PC-3 (cell line): Measurements from ENCODE around the gene LSM5. TPM values are rescaled to one million over a fixed set of nuclear protein-coding genes. Genes with fewer than 3 reads are reported as not detected.
"Not testable (repeated sequence)": the region's sequence is repeated elsewhere in the genome, so short reads cannot be mapped to it uniquely, and the experiment has no call there.

ENCODE experiments used
- ATAC-seq: fragments of 200-7000 bp; cut with Tn5 transposase; 2 replicates; pipeline ENCODE4 v1.9.1; 2020; ENCODE audit warnings: mild to moderate bottlenecking, moderate library complexity
- BruUV-seq: library from RNA; stranded (reverse); fragments of 400-500 nt; replicated peaks from 2 replicates; lab custom pipeline; 2021; lab: Mats Ljungman, UMichigan
- CTCF ChIA-PET: fragments of 300-600 bp; sonication (Branson Sonifier 250); formaldehyde crosslinking; loops from one replicate; lab custom pipeline; 2022; ENCODE audit warnings: antibody characterized with exemption; lab: Charles Lee
- POLR2A ChIA-PET: fragments of 300-600 bp; sonication (Branson Sonifier 250); formaldehyde crosslinking; loops from one replicate; lab custom pipeline; 2022; ENCODE audit warnings: antibody characterized with exemption; ENCODE audit not compliant: unreplicated experiment; lab: Charles Lee
- DNase-seq: peaks from one replicate; pipeline ENCODE4 v3.0.0-alpha.2; 2015
- H2AFZ ChIP-seq: fragments of 300-600 bp; sonication (generic); 2 replicates; pipeline ENCODE4 v1.6.0; 2016; ENCODE audit warnings: antibody characterized with exemption, low read length
- H3F3A ChIP-seq: fragments of 300-600 bp; sonication (generic); one replicate; pipeline ENCODE4 v1.6.0; 2017; ENCODE audit warnings: antibody characterized with exemption, low read length, control low read depth, mild to moderate bottlenecking; ENCODE audit not compliant: unreplicated experiment
- H3K27ac ChIP-seq: fragments of 300-600 bp; sonication (generic); 2 replicates; pipeline ENCODE4 v1.5.1; 2016; ENCODE audit warnings: mild to moderate bottlenecking, low read length
- H3K27me3 ChIP-seq: fragments of 300-600 bp; sonication (generic); 2 replicates; pipeline ENCODE4 v1.6.1; 2016; ENCODE audit warnings: low read length, mixed read lengths
- H3K36me3 ChIP-seq: fragments of 300-600 bp; sonication (generic); 2 replicates; pipeline ENCODE4 v1.6.1; 2016; ENCODE audit warnings: low read depth, mixed run types, low read length, mixed read lengths
- H3K4me1 ChIP-seq: fragments of 300-600 bp; sonication (generic); 2 replicates; pipeline ENCODE4 v1.5.1; 2016; ENCODE audit warnings: low read length; ENCODE audit not compliant: insufficient read depth
- H3K4me2 ChIP-seq: fragments of 300-600 bp; sonication (generic); 2 replicates; pipeline ENCODE4 v1.6.0; 2016; ENCODE audit warnings: low read length
- H3K4me3 ChIP-seq: fragments of 300-600 bp; sonication (generic); 2 replicates; pipeline ENCODE4 v1.5.1; 2016; ENCODE audit warnings: mild to moderate bottlenecking, low read length, mixed read lengths
- H3K79me2 ChIP-seq: fragments of 300-600 bp; sonication (generic); 2 replicates; pipeline ENCODE4 v1.6.1; 2017; ENCODE audit warnings: low read length, mixed read lengths
- H3K9ac ChIP-seq: fragments of 300-600 bp; sonication (generic); 2 replicates; pipeline ENCODE4 v1.6.0; 2016; ENCODE audit warnings: mild to moderate bottlenecking, low read length
- H3K9me2 ChIP-seq: fragments of 300-600 bp; sonication (generic); replicated peaks from 2 replicates; pipeline ENCODE4 v1.6.1; 2016; ENCODE audit warnings: mixed run types, low read length, mixed read lengths
- H3K9me3 ChIP-seq: fragments of 300-600 bp; sonication (generic); 2 replicates; pipeline ENCODE4 v1.6.1; 2016; ENCODE audit warnings: low read length, mixed read lengths
- H4K20me1 ChIP-seq: fragments of 300-600 bp; sonication (generic); 2 replicates; pipeline ENCODE4 v1.6.1; 2016; ENCODE audit warnings: low read length, mixed read lengths
- EZH2 ChIP-seq: fragments of 300-600 bp; sonication (generic); IDR thresholded peaks from one replicate; pipeline ENCODE4 v1.6.1; 2017; ENCODE audit warnings: antibody characterized with exemption, mild to moderate bottlenecking, low read length; ENCODE audit not compliant: unreplicated experiment
- EZH2phosphoT487 ChIP-seq: fragments of 300-600 bp; sonication (generic); IDR thresholded peaks from 2 replicates; pipeline ENCODE4 v1.6.1; 2018; ENCODE audit warnings: mild to moderate bottlenecking, antibody characterized with exemption, low read length, borderline replicate concordance
- intact Hi-C: fragments of 100-400 bp; cut with micrococcal nuclease; formaldehyde crosslinking; loops from 2 replicates; pipeline ENCODE4 v1.9.0; 2023
- total RNA-seq: library from RNA; depleted of rRNA; stranded (reverse); fragments of >200 nt; gene quantifications from 2 replicates; pipeline ENCODE4 v1.2.3, GENCODE V29; 2014
- TF ChIP-seq, protein P1 (sequence below): fragments of 300-600 bp; sonication (generic); conservative IDR thresholded peaks from 2 replicates; pipeline ENCODE4 v1.5.1; 2017; ENCODE audit warnings: antibody characterized with exemption, low read depth, mild to moderate bottlenecking, low read length

The LSM5 gene
- total RNA-seq, 1 experiment from 2014 or later: 24.8 TPM

DNA sequence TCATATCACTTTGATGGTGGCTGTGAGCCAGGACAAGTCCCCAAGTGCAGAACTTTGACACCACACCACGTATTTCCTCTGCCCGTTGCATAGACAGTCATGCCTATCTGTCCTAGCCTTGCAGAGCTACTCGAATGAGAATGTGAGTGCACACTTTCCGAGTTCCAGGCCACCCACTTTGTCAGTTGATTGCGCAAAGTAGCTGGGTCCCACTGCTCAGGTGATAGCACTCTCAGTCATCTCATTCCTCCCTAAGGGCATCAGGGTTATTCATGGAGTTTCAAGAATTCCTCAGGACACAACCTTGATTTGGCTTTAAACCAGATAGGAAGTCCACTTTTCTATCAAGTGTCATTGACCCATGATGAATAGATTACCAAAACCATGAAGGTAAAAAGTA, 19.3 kb downstream of the LSM5 start:
- no peak overlapping the region for H3K27ac ChIP-seq
- POLR2A ChIA-PET: no interaction called here

DNA sequence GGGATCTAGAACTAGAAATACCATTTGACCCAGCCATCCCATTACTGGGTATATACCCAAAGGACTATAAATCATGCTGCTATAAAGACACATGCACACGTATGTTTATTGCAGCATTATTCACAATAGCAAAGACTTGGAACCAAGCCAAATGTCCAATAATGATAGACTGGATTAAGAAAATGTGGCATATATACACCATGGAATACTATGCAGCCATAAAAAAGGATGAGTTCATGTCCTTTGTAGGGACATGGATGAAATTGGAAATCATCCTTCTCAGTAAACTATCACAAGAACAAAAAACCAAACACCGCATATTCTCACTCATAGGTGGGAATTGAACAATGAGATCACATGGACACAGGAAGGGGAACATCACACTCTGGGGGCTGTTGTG, 20.2 kb downstream of the LSM5 start:
- H3K79me2 ChIP-seq, H3F3A ChIP-seq, H3K27me3 ChIP-seq, H3K9me3 ChIP-seq, H3K27ac ChIP-seq, H3K36me3 ChIP-seq, H3K9ac ChIP-seq, H3K4me1 ChIP-seq, H3K4me2 ChIP-seq, H2AFZ ChIP-seq, BruUV-seq, H3K9me2 ChIP-seq, POLR2A ChIA-PET, H4K20me1 ChIP-seq, CTCF ChIA-PET, DNase-seq, intact Hi-C loops, ATAC-seq, H3K4me3 ChIP-seq: not testable (repeated sequence)

More for the DNA sequence above, 19.3 kb downstream of the LSM5 start:
- CTCF ChIA-PET: no interaction called here
- Histone ChIP-seq H3K27me3 (peaks cover 6% of the 10 kb centered on the region), H3K4me2 (no peak overlapping the region), H3K4me3 (no peak overlapping the region), H3K36me3 (no peaks in the 10 kb centered on the region), H3K9me3 (no peaks in the 10 kb centered on the region), H4K20me1 (no peaks in the 10 kb centered on the region), H2AFZ (no peak overlapping the region), H3K4me1 (no peaks in the 10 kb centered on the region), H3K9ac (no peak overlapping the region), H3K79me2 (no peaks in the 10 kb centered on the region), H3K9me2 (no peaks in the 10 kb centered on the region), H3F3A (no peaks in the 10 kb centered on the region)
- DNase-seq: no peak
- BruUV-seq: no TSS peak
- TF ChIP-seq, protein P1, sequence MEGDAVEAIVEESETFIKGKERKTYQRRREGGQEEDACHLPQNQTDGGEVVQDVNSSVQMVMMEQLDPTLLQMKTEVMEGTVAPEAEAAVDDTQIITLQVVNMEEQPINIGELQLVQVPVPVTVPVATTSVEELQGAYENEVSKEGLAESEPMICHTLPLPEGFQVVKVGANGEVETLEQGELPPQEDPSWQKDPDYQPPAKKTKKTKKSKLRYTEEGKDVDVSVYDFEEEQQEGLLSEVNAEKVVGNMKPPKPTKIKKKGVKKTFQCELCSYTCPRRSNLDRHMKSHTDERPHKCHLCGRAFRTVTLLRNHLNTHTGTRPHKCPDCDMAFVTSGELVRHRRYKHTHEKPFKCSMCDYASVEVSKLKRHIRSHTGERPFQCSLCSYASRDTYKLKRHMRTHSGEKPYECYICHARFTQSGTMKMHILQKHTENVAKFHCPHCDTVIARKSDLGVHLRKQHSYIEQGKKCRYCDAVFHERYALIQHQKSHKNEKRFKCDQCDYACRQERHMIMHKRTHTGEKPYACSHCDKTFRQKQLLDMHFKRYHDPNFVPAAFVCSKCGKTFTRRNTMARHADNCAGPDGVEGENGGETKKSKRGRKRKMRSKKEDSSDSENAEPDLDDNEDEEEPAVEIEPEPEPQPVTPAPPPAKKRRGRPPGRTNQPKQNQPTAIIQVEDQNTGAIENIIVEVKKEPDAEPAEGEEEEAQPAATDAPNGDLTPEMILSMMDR: no peak
- TF ChIP-seq EZH2: no peak
- no peak for TF ChIP-seq EZH2phosphoT487
- no peak for ATAC-seq
- intact Hi-C loops: no loop called here

DNA sequence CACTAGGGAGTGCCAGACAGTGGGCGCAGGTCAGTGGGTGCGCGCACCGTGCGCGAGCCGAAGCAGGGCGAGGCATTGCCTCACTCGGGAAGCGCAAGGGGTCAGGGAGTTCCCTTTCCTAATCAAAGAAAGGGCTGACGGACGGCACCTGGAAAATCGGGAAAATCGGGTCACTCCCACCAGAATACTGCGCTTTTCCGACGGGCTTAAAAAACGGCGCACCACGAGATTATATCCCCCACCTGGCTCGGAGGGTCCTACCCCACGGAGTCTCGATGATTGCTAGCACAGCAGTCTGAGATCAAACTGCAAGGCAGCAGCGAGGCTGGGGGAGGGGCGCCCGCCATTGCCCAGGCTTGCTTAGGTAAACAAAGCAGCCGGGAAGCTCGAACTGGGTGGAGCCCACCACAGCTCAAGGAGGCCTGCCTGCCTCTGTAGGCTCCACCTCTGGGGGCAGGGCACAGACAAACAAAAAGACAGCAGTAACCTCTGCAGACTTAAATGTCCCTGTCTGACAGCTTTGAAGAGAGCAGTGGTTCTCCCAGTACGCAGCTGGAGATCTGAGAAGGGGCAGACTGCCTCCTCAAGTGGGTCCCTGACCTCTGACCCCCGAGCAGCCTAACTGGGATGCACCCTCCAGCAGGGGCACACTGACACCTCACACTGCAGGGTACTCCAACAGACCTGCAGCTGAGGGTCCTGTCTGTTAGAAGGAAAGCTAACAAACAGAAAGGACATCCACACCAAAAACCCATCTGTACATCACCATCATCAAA, 25.4 kb downstream of the LSM5 start:
- BruUV-seq, H3K9ac ChIP-seq, H3K36me3 ChIP-seq, H3K4me3 ChIP-seq, H3F3A ChIP-seq, ATAC-seq, H4K20me1 ChIP-seq, POLR2A ChIA-PET, H3K9me2 ChIP-seq, H3K27me3 ChIP-seq, CTCF ChIA-PET, H2AFZ ChIP-seq, DNase-seq, H3K4me2 ChIP-seq, H3K9me3 ChIP-seq, H3K79me2 ChIP-seq, H3K27ac ChIP-seq, H3K4me1 ChIP-seq, intact Hi-C loops: not testable (repeated sequence)

DNA sequence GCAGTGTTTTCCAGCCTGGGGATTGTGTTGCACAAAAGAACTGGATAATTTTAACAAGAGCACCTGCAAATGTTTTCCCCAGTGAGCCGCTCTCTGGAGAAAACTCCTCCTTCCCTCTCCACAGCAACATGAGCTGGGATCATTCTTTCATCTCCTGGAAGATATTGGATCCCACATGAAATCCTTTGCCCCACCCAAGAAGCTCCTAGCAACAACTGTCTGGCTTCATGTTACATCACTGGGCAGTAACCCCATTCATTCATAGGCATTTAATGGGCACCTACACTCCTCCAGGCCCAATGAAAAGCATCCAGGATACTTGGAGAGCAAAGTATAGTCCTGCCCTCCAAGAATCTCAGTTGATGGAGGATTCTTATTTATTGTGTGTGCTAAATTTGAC, 27.2 kb downstream of the LSM5 start:
- POLR2A ChIA-PET: no interaction called here

More for the DNA sequence above, 27.2 kb downstream of the LSM5 start:
- peak; percentile 24 for ATAC-seq
- no peaks in the 10 kb centered on the region for H3K9me2 ChIP-seq
- H3K36me3 ChIP-seq: no peaks in the 10 kb centered on the region
- H3K79me2 ChIP-seq: no peaks in the 10 kb centered on the region
- no TSS peak for BruUV-seq
- H2AFZ ChIP-seq: no peak overlapping the region
- no peak overlapping the region for H3K4me2 ChIP-seq
- no peaks in the 10 kb centered on the region for H3K9me3 ChIP-seq
- no peak overlapping the region for H3K9ac ChIP-seq
- H3K27ac ChIP-seq: no peak overlapping the region
- CTCF ChIA-PET: no interaction called here
- intact Hi-C loops: no loop called here
- no peaks in the 10 kb centered on the region for H3F3A ChIP-seq
- no peaks in the 10 kb centered on the region; the same call in 1 of the 2 replicates for H3K27me3 ChIP-seq
- no peak overlapping the region for H3K4me3 ChIP-seq
- no peaks in the 10 kb centered on the region for H3K4me1 ChIP-seq
- TF ChIP-seq EZH2 (no peak), EZH2phosphoT487 (no peak)
- TF ChIP-seq, protein P1: no peak
- no peak for DNase-seq
- no peaks in the 10 kb centered on the region for H4K20me1 ChIP-seq
